Measurements from ENCODE around the gene AOPEP. TPM values are rescaled to one million over a fixed set of nuclear protein-coding genes. Genes with fewer than 3 reads are reported as not detected.

Gene AOPEP
- total RNA-seq, 4 donors from 2014 or later = 126 to 216 (median 136) TPM

DNA sequence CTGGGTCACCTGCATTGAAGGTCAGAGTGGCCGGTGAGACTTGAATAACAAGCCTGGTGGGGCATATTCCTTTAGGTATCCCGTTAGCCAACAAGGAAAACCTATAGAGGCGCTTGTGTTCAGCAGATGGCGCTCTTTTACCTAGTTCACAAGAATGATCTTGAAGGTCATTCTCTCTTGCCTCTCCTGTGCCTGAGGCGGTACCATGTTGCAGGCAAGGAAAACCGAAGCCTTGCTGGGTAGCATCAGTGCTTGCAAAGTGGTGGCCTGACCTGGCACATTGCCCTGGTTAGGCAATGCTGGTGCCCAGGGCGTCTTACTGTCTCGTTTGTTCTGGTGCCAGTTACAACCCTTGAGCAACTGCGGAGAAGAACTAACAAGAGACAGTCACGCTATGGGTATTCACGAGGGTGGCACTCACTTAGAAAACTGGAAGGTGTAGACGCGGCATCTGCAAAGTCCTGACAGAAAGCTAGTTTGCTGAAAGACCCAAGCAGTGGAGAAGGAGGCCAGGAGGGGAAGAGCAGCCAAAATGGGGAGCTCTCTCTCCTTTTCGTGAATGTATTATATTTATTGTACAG is 56.7 kb downstream of the AOPEP start:
- Histone ChIP-seq H3K27me3 (no peaks in the 10 kb centered on the region), H3K4me3 (replicated peaks in 1 of 3) (no peak overlapping the region), H3K4me1 (peaks cover 5 to 9% of the 10 kb centered on the region in 2 donors), H3K36me3 (no peaks in the 10 kb centered on the region), H3K27ac (peak overlapping the region; percentile 27 to 36 (median 35)), H3K9me3 (no peaks in the 10 kb centered on the region)
- TF ChIP-seq POLR2A (IDR thresholded peaks at IDR 0.05) = peak in 1 of 2 donors; percentile 14
- TF ChIP-seq, protein P1, sequence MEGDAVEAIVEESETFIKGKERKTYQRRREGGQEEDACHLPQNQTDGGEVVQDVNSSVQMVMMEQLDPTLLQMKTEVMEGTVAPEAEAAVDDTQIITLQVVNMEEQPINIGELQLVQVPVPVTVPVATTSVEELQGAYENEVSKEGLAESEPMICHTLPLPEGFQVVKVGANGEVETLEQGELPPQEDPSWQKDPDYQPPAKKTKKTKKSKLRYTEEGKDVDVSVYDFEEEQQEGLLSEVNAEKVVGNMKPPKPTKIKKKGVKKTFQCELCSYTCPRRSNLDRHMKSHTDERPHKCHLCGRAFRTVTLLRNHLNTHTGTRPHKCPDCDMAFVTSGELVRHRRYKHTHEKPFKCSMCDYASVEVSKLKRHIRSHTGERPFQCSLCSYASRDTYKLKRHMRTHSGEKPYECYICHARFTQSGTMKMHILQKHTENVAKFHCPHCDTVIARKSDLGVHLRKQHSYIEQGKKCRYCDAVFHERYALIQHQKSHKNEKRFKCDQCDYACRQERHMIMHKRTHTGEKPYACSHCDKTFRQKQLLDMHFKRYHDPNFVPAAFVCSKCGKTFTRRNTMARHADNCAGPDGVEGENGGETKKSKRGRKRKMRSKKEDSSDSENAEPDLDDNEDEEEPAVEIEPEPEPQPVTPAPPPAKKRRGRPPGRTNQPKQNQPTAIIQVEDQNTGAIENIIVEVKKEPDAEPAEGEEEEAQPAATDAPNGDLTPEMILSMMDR (IDR thresholded peaks at IDR 0.05) = peak; percentile 21 to 87 (median 70)
- WGBS, 2 donors = 37 to 39% methylated on average over 14 of the region's 14 CpGs
- intact Hi-C loops (cut with DNase I) = loop anchor here (5.0 kb wide), 1 partner anchor 344 kb away; no protein-coding TSS in a partner anchor
- peak; percentile 97 for DNase-seq

DNA sequence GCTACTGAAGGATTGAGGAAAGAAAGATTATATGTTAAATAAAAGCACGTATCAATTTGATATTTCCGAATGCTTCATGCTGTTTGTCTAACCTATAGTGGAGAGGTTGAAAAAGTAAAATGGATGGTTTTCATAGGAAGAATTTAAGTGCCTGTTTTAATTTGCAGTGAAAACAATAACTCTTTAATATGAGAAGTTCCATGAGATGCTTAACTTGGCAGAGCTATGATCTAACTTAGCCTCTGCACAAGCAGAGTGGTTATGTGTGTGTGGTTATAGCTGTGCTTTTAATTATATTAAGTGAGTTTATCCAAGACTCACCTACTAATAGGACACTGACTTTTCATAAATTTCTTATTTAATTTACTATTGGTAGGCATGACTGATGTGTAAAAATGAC is 57.4 kb downstream of the AOPEP start:
- intact Hi-C loops (cut with DNase I) = loop anchor here (5.0 kb wide), 1 partner anchor 343 kb away; no protein-coding TSS in a partner anchor
- H3K27me3 ChIP-seq = no peaks in the 10 kb centered on the region
- no peak for DNase-seq
- H3K9me3 ChIP-seq = no peaks in the 10 kb centered on the region
- peak overlapping the region in 2 of 3 donors; percentile 25 to 36 for H3K27ac ChIP-seq
- H3K4me3 ChIP-seq (replicated peaks in 1 of 3) = no peak overlapping the region
- WGBS, 2 donors = 99% methylated on average over 2 of the region's 2 CpGs
- peaks cover 5 to 9% of the 10 kb centered on the region in 2 donors for H3K4me1 ChIP-seq
- TF ChIP-seq, protein P1 (IDR thresholded peaks at IDR 0.05) = no peak
- no peak for TF ChIP-seq POLR2A (IDR thresholded peaks at IDR 0.05)
- no peaks in the 10 kb centered on the region for H3K36me3 ChIP-seq

DNA sequence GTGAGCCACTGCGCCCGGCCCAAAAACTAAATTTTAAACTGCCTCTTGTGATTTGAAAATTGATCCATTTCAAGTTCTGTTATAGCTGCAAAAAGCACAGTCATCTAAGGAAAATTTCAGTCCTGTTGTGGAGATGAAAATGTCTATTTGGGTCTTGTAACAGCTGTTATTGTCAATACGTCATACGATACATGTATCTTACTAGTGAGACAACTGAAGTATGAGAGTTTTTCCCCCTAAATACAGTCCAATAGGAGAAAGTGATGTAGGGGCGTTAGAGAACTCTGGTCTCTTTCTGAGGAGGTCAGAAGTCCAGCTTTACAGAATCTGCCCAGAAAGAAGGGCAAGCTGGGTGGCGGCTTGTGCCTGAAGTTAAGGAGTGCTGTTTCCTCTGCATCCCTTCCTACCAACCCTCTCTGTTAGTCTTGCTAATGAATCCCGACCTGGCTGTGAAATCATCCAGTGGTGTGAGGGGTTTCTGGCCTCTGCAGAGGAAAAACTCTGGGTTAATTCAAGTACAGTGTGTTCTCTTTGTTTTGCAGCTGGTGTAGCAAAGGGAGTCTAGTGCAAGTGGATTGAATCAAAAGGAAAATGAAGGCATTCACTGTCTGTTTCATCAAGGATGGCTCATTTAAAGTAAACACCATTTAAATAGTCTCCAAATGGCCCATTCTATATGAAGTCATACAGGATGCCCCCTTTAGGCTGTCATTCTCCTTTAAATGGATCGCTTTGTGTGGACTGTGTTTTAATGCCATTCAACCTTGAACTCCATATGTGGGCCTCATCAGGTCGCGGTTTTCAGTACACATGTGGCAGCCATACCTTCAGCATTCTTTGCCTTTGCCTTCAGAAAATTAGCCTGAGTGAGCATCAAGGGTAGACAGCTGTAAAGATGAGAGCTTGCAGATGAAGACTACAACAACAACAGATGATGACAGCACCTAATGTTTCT is 59.0 kb downstream of the AOPEP start:
- Histone ChIP-seq H3K4me1 (peaks cover 5 to 9% of the 10 kb centered on the region in 2 donors), H3K36me3 (no peaks in the 10 kb centered on the region), H3K4me3 (replicated peaks in 1 of 3) (no peak overlapping the region), H3K27me3 (no peaks in the 10 kb centered on the region), H3K27ac (no peak overlapping the region), H3K9me3 (no peaks in the 10 kb centered on the region)
- TF ChIP-seq, protein P1 (IDR thresholded peaks at IDR 0.05) = no peak
- no peak for TF ChIP-seq POLR2A (IDR thresholded peaks at IDR 0.05)
- DNase-seq = no peak
- WGBS, 2 donors = 88 to 95% methylated on average over 10 of the region's 10 CpGs
- intact Hi-C loops (cut with DNase I) = no loop called here

DNA sequence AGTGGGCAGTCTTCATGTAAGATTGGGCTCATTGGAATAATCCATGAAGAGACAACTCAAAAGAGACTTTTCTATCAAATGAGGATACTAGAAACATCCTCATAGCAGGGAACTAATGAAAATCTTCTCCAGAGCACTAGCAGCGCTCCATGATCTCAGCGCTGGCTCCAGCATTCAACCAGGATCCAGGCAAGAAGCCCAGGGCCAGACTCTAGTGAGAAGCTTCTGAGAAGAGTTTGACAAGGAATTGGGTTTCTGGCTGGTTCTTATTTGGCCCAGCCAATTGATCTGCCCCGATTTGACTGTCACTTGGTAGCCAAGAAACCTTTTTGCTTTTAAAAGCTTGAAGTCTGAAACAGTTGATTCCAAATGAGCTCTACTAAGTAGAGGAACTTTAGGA is 60.1 kb downstream of the AOPEP start:
- WGBS, 2 donors = 88 to 97% methylated on average over 3 of the region's 3 CpGs
- no peak for TF ChIP-seq POLR2A (IDR thresholded peaks at IDR 0.05)
- TF ChIP-seq, protein P1 (IDR thresholded peaks at IDR 0.05) = no peak
- peaks cover 9% of the 10 kb centered on the region in 2 donors for H3K4me1 ChIP-seq
- intact Hi-C loops (cut with DNase I) = no loop called here
- no peaks in the 10 kb centered on the region for H3K36me3 ChIP-seq
- no peak overlapping the region for H3K4me3 ChIP-seq (replicated peaks in 1 of 3)
- H3K9me3 ChIP-seq = no peaks in the 10 kb centered on the region
- H3K27me3 ChIP-seq = no peaks in the 10 kb centered on the region
- H3K27ac ChIP-seq = no peak overlapping the region
- no peak for DNase-seq

Data from thyroid gland (tissue), 4 donors.